Neural crest cell (in vitro differentiated cells): ENCODE data around the gene PRADC1. TPM values are rescaled to one million over a fixed set of nuclear protein-coding genes. Genes with fewer than 3 reads are reported as not detected.

Experiments
- DNase-seq: peaks from one replicate; pipeline ENCODE4 v3.0.0; 2021; ENCODE audit warnings: low read depth, mixed read lengths, low spot score
- H3K27ac Mint-ChIP-seq: one replicate; pipeline ENCODE4 v1.8.0; 2021; ENCODE audit warnings: mild to moderate bottlenecking, mixed read lengths; ENCODE audit not compliant: unreplicated experiment
- H3K27me3 Mint-ChIP-seq: 2 replicates; pipeline ENCODE4 v1.8.0; 2021; ENCODE audit warnings: low read depth, mild to moderate bottlenecking, mixed read lengths
- H3K36me3 Mint-ChIP-seq: 2 replicates; pipeline ENCODE4 v1.8.0; 2021; ENCODE audit warnings: low read depth, mild to moderate bottlenecking, mixed read lengths
- H3K4me1 Mint-ChIP-seq: 2 replicates; pipeline ENCODE4 v1.8.0; 2021; ENCODE audit warnings: mixed read lengths
- H3K4me3 Mint-ChIP-seq: one replicate; pipeline ENCODE4 v1.8.0; 2021; ENCODE audit warnings: mild to moderate bottlenecking, mixed read lengths
- H3K9me3 Mint-ChIP-seq: 2 replicates; pipeline ENCODE4 v1.8.0; 2021; ENCODE audit warnings: mixed read lengths
- CTCF ChIP-seq: fragments of 200-600 bp; sonication (generic); conservative IDR thresholded peaks from 2 replicates; pipeline ENCODE4 v1.5.0; 2021; ENCODE audit warnings: antibody characterized with exemption, mild to moderate bottlenecking
- total RNA-seq: library from RNA; stranded (reverse); gene quantifications from 2 replicates; pipeline ENCODE4 v1.2.1, GENCODE V29; 2021

The PRADC1 gene
- total RNA-seq, 1 donor from 2014 or later: 11.4 TPM

GRCh38 chr2:73262108-73262651 lies 29.1 kb upstream of the PRADC1 start:
- Mint-ChIP-seq H3K27me3 (peaks cover 9% of the 10 kb centered on the region), H3K4me3 (no peak overlapping the region), H3K27ac (no peak overlapping the region), H3K4me1 (no peaks in the 10 kb centered on the region), H3K36me3 (peaks cover 4% of the 10 kb centered on the region), H3K9me3 (no peaks in the 10 kb centered on the region)
- TF ChIP-seq CTCF: no peak
- no peak for DNase-seq

- H3K4me1 Mint-ChIP-seq: no peaks in the 10 kb centered on the region
- H3K27ac Mint-ChIP-seq: peak overlapping the region; percentile 62
- peaks cover 4% of the 10 kb centered on the region for H3K27me3 Mint-ChIP-seq
- H3K9me3 Mint-ChIP-seq: no peaks in the 10 kb centered on the region
- TF ChIP-seq CTCF: peak; percentile 53
- peak overlapping the region; percentile 38 for H3K4me3 Mint-ChIP-seq
- DNase-seq: peak; percentile 60
- H3K36me3 Mint-ChIP-seq: no peaks in the 10 kb centered on the region
These were observed 27.4 kb upstream of the PRADC1 start for GRCh38 chr2:73260338-73260984.

- H3K9me3 Mint-ChIP-seq: no peaks in the 10 kb centered on the region
- no peak for TF ChIP-seq CTCF
- H3K27me3 Mint-ChIP-seq: peaks cover 4% of the 10 kb centered on the region
- H3K4me3 Mint-ChIP-seq: peak overlapping the region; percentile 38
- H3K36me3 Mint-ChIP-seq: no peaks in the 10 kb centered on the region
- H3K27ac Mint-ChIP-seq: peak overlapping the region; percentile 57
- H3K4me1 Mint-ChIP-seq: no peaks in the 10 kb centered on the region
- no peak for DNase-seq
These were observed 26.8 kb upstream of the PRADC1 start for GRCh38 chr2:73259704-73260337.

- Mint-ChIP-seq H3K9me3 (no peaks in the 10 kb centered on the region), H3K4me3 (no peak overlapping the region), H3K4me1 (no peaks in the 10 kb centered on the region), H3K27me3 (peaks cover 4% of the 10 kb centered on the region), H3K27ac (peak overlapping the region; percentile 57), H3K36me3 (no peaks in the 10 kb centered on the region)
- no peak for DNase-seq
- TF ChIP-seq CTCF: no peak
These were observed 26.2 kb upstream of the PRADC1 start for GRCh38 chr2:73259276-73259675.

DNA sequence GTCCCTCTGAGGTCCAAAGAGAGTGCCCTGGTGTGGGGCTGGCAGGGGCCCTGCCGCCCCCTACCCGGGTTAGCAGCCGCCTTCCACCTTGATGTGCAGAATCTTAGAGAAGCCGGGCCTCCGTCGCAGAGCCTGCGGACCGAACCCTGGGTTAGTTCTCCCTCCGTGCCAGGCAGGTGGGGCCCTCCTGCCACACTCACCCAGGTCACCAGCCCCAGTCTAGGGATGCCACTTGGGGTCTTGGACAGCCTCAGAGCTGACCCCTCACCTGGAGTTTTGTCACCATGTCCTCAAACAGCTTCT lies 25.8 kb upstream of the PRADC1 start:
- peaks cover 4% of the 10 kb centered on the region for H3K27me3 Mint-ChIP-seq
- DNase-seq: no peak
- H3K36me3 Mint-ChIP-seq: no peaks in the 10 kb centered on the region
- no peak overlapping the region for H3K4me3 Mint-ChIP-seq
- H3K4me1 Mint-ChIP-seq: no peaks in the 10 kb centered on the region
- H3K9me3 Mint-ChIP-seq: no peaks in the 10 kb centered on the region
- TF ChIP-seq CTCF: no peak
- no peak overlapping the region for H3K27ac Mint-ChIP-seq
